22Rv1 (cell line): Measurements from ENCODE around the gene OLFM4.

Source experiments
- ZFX ChIP-seq: fragments of 450-650 bp; IDR thresholded peaks from 2 replicates; pipeline ENCODE4 v1.6.1; 2017; ENCODE audit warnings: antibody characterized with exemption, borderline replicate concordance
- TF ChIP-seq, protein P1 (sequence below): fragments of 450-650 bp; IDR thresholded peaks from 2 replicates; pipeline ENCODE4 v1.5.1; 2017; ENCODE audit warnings: mild to moderate bottlenecking

DNA sequence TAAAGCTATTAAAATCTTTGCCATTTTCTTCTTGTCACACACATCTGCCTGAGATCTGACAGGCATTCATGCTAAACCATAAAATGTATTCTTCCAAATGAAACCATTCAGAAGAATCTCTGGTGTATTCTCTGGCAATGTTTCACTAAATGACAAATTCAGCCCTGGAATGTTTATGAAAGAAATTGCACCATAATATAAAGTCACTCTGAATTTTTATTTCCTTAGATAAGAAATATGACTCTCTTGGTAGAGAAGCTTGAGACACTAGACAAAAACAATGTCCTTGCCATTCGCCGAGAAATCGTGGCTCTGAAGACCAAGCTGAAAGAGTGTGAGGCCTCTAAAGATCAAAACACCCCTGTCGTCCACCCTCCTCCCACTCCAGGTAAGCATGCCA is 14.3 kb downstream of the OLFM4 start:
- TF ChIP-seq, protein P1, sequence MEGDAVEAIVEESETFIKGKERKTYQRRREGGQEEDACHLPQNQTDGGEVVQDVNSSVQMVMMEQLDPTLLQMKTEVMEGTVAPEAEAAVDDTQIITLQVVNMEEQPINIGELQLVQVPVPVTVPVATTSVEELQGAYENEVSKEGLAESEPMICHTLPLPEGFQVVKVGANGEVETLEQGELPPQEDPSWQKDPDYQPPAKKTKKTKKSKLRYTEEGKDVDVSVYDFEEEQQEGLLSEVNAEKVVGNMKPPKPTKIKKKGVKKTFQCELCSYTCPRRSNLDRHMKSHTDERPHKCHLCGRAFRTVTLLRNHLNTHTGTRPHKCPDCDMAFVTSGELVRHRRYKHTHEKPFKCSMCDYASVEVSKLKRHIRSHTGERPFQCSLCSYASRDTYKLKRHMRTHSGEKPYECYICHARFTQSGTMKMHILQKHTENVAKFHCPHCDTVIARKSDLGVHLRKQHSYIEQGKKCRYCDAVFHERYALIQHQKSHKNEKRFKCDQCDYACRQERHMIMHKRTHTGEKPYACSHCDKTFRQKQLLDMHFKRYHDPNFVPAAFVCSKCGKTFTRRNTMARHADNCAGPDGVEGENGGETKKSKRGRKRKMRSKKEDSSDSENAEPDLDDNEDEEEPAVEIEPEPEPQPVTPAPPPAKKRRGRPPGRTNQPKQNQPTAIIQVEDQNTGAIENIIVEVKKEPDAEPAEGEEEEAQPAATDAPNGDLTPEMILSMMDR, result no peak
- no peak for TF ChIP-seq ZFX
